ENCODE results near the gene AHNAK. TPM values are rescaled to one million over a fixed set of nuclear protein-coding genes. Genes with fewer than 3 reads are reported as not detected.
A peak's percentile ranks its signal among the peaks of the same experiment; 100 is the strongest.

AHNAK gene
- total RNA-seq, 1 donor from 2014 or later: 14.9 TPM

GRCh38 chr11:62427630-62428233 lies 118.9 kb downstream of the AHNAK start:
- Mint-ChIP-seq H3K27ac (no peak overlapping the region), H3K27me3 (ENCODE audit: insufficient read depth, low read depth) (peaks cover 2% of the 10 kb centered on the region), H3K4me3 (no peak overlapping the region), H3K36me3 (no peaks in the 10 kb centered on the region), H3K4me1 (peaks cover 27% of the 10 kb centered on the region), H3K9me3 (peaks cover 3% of the 10 kb centered on the region)
- peaks cover 27% of the 10 kb centered on the region for H3F3A ChIP-seq (ENCODE audit: low read depth)
- no peaks in the 10 kb centered on the region for H3K9me3 ChIP-seq (ENCODE audit: low read depth)
- H3K27ac ChIP-seq: no peak overlapping the region
- H3K4me2 ChIP-seq: no peak overlapping the region
- no peak for TF ChIP-seq CTCF (IDR thresholded peaks at IDR 0.05)
- peaks cover 12% of the 10 kb centered on the region for H3K4me1 ChIP-seq
- DNase-seq (ENCODE audit: low spot score): no peak
- no peaks in the 10 kb centered on the region for H3K36me3 ChIP-seq
- H3K4me3 ChIP-seq: no peak overlapping the region
- no peak overlapping the region for H2AFZ ChIP-seq (replicated peaks)
- H4K20me1 ChIP-seq (ENCODE audit: low read depth): no peaks in the 10 kb centered on the region
- no peak overlapping the region for H3K9ac ChIP-seq
- no peaks in the 10 kb centered on the region for H3K27me3 ChIP-seq
- H3K79me2 ChIP-seq (ENCODE audit: low read depth): no peaks in the 10 kb centered on the region

DNA sequence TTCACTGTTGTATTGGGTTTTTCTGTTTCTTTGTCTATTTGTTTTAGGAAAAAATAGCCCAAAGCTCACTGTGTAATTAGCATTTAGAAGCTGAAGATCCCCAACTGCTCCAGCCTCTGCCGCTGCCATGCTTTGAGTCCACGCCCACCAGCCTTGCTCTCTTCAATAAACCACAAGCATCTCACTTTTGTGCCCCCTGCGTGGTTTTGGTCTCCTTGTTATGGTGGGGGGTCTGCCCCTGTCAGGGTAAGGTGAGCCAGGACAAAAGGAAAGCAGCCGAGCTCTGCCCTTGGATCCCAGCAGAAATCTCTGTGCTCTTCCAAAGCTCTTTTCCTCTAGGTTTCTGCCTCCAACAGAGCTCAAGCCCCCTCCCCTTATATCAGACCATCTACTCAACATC lies 123.6 kb downstream of the AHNAK start:
- H3K9me3 Mint-ChIP-seq: no peaks in the 10 kb centered on the region
- no peaks in the 10 kb centered on the region for H3K27me3 ChIP-seq
- no peaks in the 10 kb centered on the region for H3K79me2 ChIP-seq (ENCODE audit: low read depth)
- peaks cover 12% of the 10 kb centered on the region for H3K4me1 ChIP-seq
- no peak for DNase-seq (ENCODE audit: low spot score)
- H3K4me3 ChIP-seq: no peak overlapping the region
- no peak overlapping the region for H3K4me2 ChIP-seq
- no peak overlapping the region for H2AFZ ChIP-seq (replicated peaks)
- no peak overlapping the region for H3K9ac ChIP-seq
- H3K27ac Mint-ChIP-seq: no peak overlapping the region
- H3K4me1 Mint-ChIP-seq: peaks cover 32% of the 10 kb centered on the region
- no peaks in the 10 kb centered on the region for H3K36me3 ChIP-seq
- H3K27me3 Mint-ChIP-seq (ENCODE audit: insufficient read depth, low read depth): peaks cover 2% of the 10 kb centered on the region
- H3F3A ChIP-seq (ENCODE audit: low read depth): peaks cover 27% of the 10 kb centered on the region
- H3K27ac ChIP-seq: no peak overlapping the region
- no peaks in the 10 kb centered on the region for H4K20me1 ChIP-seq (ENCODE audit: low read depth)
- H3K36me3 Mint-ChIP-seq: no peaks in the 10 kb centered on the region
- no peak overlapping the region for H3K4me3 Mint-ChIP-seq
- H3K9me3 ChIP-seq (ENCODE audit: low read depth): no peaks in the 10 kb centered on the region
- TF ChIP-seq EZH2 (IDR thresholded peaks at IDR 0.05): no peak
- no peak for TF ChIP-seq EZH2phosphoT487 (IDR thresholded peaks at IDR 0.05)
- no peak for TF ChIP-seq CTCF (IDR thresholded peaks at IDR 0.05)

GRCh38 chr11:62421996-62422395 lies 124.6 kb downstream of the AHNAK start:
- H3K9me3 Mint-ChIP-seq: no peaks in the 10 kb centered on the region

More at GRCh38 chr11:62421996-62422395, 124.6 kb downstream of the AHNAK start:
- Histone ChIP-seq H3K9me3 (ENCODE audit: low read depth) (no peaks in the 10 kb centered on the region), H3K27me3 (no peaks in the 10 kb centered on the region), H2AFZ (replicated peaks) (no peak overlapping the region), H3K4me3 (no peak overlapping the region), H3K79me2 (ENCODE audit: low read depth) (no peaks in the 10 kb centered on the region), H3K4me2 (no peak overlapping the region), H4K20me1 (ENCODE audit: low read depth) (no peaks in the 10 kb centered on the region), H3K9ac (no peak overlapping the region), H3K36me3 (no peaks in the 10 kb centered on the region), H3F3A (ENCODE audit: low read depth) (peaks cover 27% of the 10 kb centered on the region), H3K27ac (no peak overlapping the region), H3K4me1 (peaks cover 12% of the 10 kb centered on the region)
- Mint-ChIP-seq H3K27me3 (ENCODE audit: insufficient read depth, low read depth) (peaks cover 2% of the 10 kb centered on the region), H3K4me3 (peak overlapping the region; percentile 27), H3K36me3 (no peaks in the 10 kb centered on the region), H3K27ac (peak overlapping the region; percentile 41), H3K4me1 (peaks cover 29% of the 10 kb centered on the region)
- TF ChIP-seq EZH2phosphoT487 (IDR thresholded peaks at IDR 0.05): no peak
- no peak for TF ChIP-seq CTCF (IDR thresholded peaks at IDR 0.05)
- TF ChIP-seq EZH2 (IDR thresholded peaks at IDR 0.05): no peak
- no peak for DNase-seq (ENCODE audit: low spot score)
